T-cell (primary cell): Measurements from ENCODE around the gene ADGRD1. TPM values are rescaled to one million over a fixed set of nuclear protein-coding genes. Genes with fewer than 3 reads are reported as not detected.
A peak's percentile ranks its signal among the peaks of the same experiment; 100 is the strongest.
"Not testable (repeated sequence)": the region's sequence is repeated elsewhere in the genome, so short reads cannot be mapped to it uniquely, and the experiment has no call there.

ENCODE experiments used
- ATAC-seq, 4 experiments: fragments of 200-7000 bp in 3 of 4; fragments of 150-1000 bp in 1 of 4; cut with Tn5 transposase; replicated peaks in 1 of 4; 1 replicate in 3 of 4; 2 replicates in 1 of 4; pipeline ENCODE4 v1.10.0; 2021; ENCODE audit warnings: moderate library complexity in 3 of 4, mild to moderate bottlenecking in 2 of 4, moderate number of reproducible peaks in 1 of 4
- CTCF ChIA-PET, 2 donors: fragments of 300-600 bp; sonication (Branson Sonifier 250); formaldehyde crosslinking; loops; one replicate each; lab custom pipeline; 2022; ENCODE audit warnings: antibody characterized with exemption in 2 of 2; lab: Charles Lee
- POLR2A ChIA-PET, 2 donors: fragments of 300-600 bp; sonication (Branson Sonifier 250); formaldehyde crosslinking; loops; one replicate each; lab custom pipeline; 2022; ENCODE audit warnings: antibody characterized with exemption in 2 of 2; lab: Charles Lee
- DNase-seq, 35 experiments: peaks; one replicate each; pipeline versions ENCODE4 v3.0.0 to v3.0.0-alpha.2; 2013 to 2023
- H3K27ac ChIP-seq: one replicate; pipeline ENCODE4 v1.5.1; 2013; ENCODE audit warnings: low read length
- H3K27me3 ChIP-seq, 2 experiments: replicated peaks in 1 of 2; 1 replicate in 1 of 2; 2 replicates in 1 of 2; pipeline versions ENCODE4 v1.6.1 to v1.7.0; 2013; ENCODE audit warnings: low read length in 1 of 2, mixed read lengths in 1 of 2; ENCODE audit not compliant: control insufficient read depth in 2 of 2, insufficient read depth in 2 of 2; ENCODE audit errors: extremely low read depth in 1 of 2
- H3K36me3 ChIP-seq, 2 donors: 1 replicate in 1 of 2; 2 replicates in 1 of 2; pipeline versions ENCODE4 v1.6.1 to v1.7.0; 2013; ENCODE audit warnings: low read length in 1 of 2; ENCODE audit not compliant: control insufficient read depth in 2 of 2, insufficient read depth in 1 of 2; ENCODE audit errors: extremely low read depth in 1 of 2
- H3K4me1 ChIP-seq, 2 experiments: 1 replicate in 1 of 2; 2 replicates in 1 of 2; pipeline versions ENCODE4 v1.6.1 to v1.7.0; 2013; ENCODE audit warnings: low read length in 2 of 2, mixed read lengths in 1 of 2; ENCODE audit not compliant: insufficient read depth in 2 of 2, control insufficient read depth in 1 of 2; ENCODE audit errors: extremely low read depth in 1 of 2
- H3K4me3 ChIP-seq, 2 donors: 1 replicate in 1 of 2; 2 replicates in 1 of 2; pipeline versions ENCODE4 v1.5.1 to v1.7.0; 2013; ENCODE audit warnings: mild to moderate bottlenecking in 2 of 2, low read length in 1 of 2, moderate library complexity in 1 of 2; ENCODE audit not compliant: control insufficient read depth in 1 of 2; ENCODE audit errors: extremely low read depth in 1 of 2
- H3K9me3 ChIP-seq: 2 replicates; pipeline ENCODE4 v1.7.0; 2013
- H3K27ac Mint-ChIP-seq, 2 donors: one replicate each; pipeline ENCODE4 v1.8.0; 2020 to 2021; ENCODE audit warnings: mild to moderate bottlenecking in 2 of 2, mixed read lengths in 2 of 2
- H3K27me3 Mint-ChIP-seq, 2 donors: one replicate each; pipeline ENCODE4 v1.8.0; 2021 to 2022; ENCODE audit warnings: mixed read lengths in 2 of 2
- H3K36me3 Mint-ChIP-seq: one replicate; pipeline ENCODE4 v1.8.0; 2021; ENCODE audit warnings: mixed read lengths
- H3K4me1 Mint-ChIP-seq, 3 donors: one replicate each; pipeline ENCODE4 v1.8.0; 2020 to 2022; ENCODE audit warnings: mixed read lengths in 3 of 3, mild to moderate bottlenecking in 1 of 3
- H3K4me3 Mint-ChIP-seq, 3 donors: one replicate each; pipeline ENCODE4 v1.8.0; 2020 to 2022; ENCODE audit warnings: mild to moderate bottlenecking in 3 of 3, mixed read lengths in 3 of 3, moderate library complexity in 3 of 3
- H3K9me3 Mint-ChIP-seq, 3 donors: one replicate each; pipeline ENCODE4 v1.8.0; 2020 to 2022; ENCODE audit warnings: mixed read lengths in 3 of 3
- WGBS: methylation state at CpG from one replicate; pipeline ENCODE4 v1.1.5; 2013; ENCODE audit warnings: missing lambda C conversion rate; ENCODE audit not compliant: insufficient coverage; 5-methylcytosine and 5-hydroxymethylcytosine counted together
- total RNA-seq, 35 experiments: library from RNA in 6 of 35; stranded (reverse) in 6 of 35; fragments of 120-200 nt in 1 of 35; gene quantifications; one replicate each; pipeline versions ENCODE4 v1.2.1 to v1.2.4 and lab custom pipeline; 2013 to 2026

Gene ADGRD1
- total RNA-seq, 5 donors from 2014 or later (not counting 1 experiment from before 2014, with no cell fraction given), result 0.29 to 1.1 (median 0.43) TPM; not detected in 1

- Histone ChIP-seq H3K27me3 (peaks cover 0 to 37% of the 10 kb centered on the region in 2 experiments), H3K4me1 (no peaks in the 10 kb centered on the region), H3K27ac (no peak overlapping the region), H3K36me3 (no peaks in the 10 kb centered on the region), H3K4me3 (no peak overlapping the region), H3K9me3 (no peaks in the 10 kb centered on the region)
- POLR2A ChIA-PET, result no interaction called here
- ATAC-seq (no peak), DNase-seq (no peak)
- WGBS, result 70% methylated on average over 9 of the region's 11 CpGs
- Mint-ChIP-seq H3K9me3 (no peaks in the 10 kb centered on the region), H3K27ac (no peak overlapping the region), H3K36me3 (no peaks in the 10 kb centered on the region), H3K27me3 (peaks cover 28 to 34% of the 10 kb centered on the region in 2 donors), H3K4me3 (no peak overlapping the region), H3K4me1 (no peaks in the 10 kb centered on the region)
- CTCF ChIA-PET, result no interaction called here
Observed at GRCh38 chr12:131065279-131065678, 111.6 kb downstream of the ADGRD1 start.

DNA sequence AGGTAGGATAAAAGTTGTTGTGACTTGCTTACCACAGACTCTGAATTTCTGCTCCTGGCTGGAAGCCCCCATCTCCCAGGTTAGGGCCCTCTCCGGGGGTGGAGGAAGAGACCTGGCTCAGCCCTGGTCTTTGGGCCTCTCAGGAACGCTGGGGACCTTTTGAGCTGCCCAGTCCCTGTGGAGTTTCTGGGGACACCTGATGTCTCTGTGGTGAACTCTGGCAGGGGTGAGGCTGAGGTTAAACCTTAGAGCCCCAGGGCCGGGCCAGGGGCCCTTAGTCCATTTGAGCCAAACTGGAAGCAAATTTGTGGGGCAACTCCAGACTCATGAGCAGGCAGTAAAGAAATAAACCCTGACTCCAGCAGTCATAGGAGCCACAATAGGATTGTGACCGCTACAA is 112.1 kb downstream of the ADGRD1 start:
- Mint-ChIP-seq H3K4me3 (no peak overlapping the region), H3K9me3 (no peaks in the 10 kb centered on the region)
- H3K36me3 ChIP-seq, result no peaks in the 10 kb centered on the region

DNA sequence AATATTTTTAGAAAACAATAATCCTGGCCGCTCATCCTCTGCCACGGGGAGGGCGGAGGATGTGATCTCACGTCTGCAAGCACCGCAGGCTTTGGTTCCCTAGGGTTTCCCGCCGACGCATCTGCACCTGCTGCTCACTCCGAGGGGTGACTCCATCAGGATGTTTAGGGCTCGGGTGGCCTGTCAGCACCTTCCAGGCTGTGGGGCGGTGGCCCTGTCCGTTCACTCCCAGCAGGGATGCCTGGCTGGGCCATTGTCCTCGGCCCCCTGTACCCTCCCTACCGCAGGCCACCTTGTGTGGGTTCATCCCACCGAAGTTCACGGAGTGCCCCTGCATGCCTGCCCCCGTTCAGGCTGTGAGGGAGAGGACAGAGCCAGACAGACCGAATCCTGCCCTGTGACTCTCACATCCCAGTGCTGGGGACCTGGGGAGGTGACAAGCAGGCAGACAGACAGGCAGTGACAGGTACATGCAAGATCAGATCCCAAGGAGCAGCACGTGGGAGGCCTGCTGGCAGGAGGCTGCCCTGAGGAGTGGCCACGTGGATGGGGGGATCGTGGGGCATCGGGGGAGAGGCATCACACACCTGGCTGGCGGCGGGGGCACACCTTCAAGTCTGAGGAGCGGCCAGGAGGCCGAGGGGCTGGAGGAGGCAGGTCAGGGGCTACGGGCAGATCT is 112.6 kb downstream of the ADGRD1 start:
- no peaks in the 10 kb centered on the region for H3K4me1 ChIP-seq
- peaks cover 0 to 28% of the 10 kb centered on the region in 2 experiments for H3K27me3 ChIP-seq
- no peaks in the 10 kb centered on the region for H3K9me3 Mint-ChIP-seq
- no peak overlapping the region for H3K4me3 ChIP-seq
- POLR2A ChIA-PET, result no interaction called here
- CTCF ChIA-PET, result no interaction called here
- no peaks in the 10 kb centered on the region for H3K9me3 ChIP-seq
- 85% methylated on average over 23 of the region's 27 CpGs for WGBS
- H3K27me3 Mint-ChIP-seq, result peaks cover 21 to 27% of the 10 kb centered on the region in 2 donors
- no peaks in the 10 kb centered on the region for H3K36me3 ChIP-seq
- no peak overlapping the region for H3K4me3 Mint-ChIP-seq
- ATAC-seq, result no peak
- no peak overlapping the region for H3K27ac ChIP-seq
- peak in 1 of 35 experiments; percentile 4 for DNase-seq
- no peak overlapping the region for H3K27ac Mint-ChIP-seq
- no peaks in the 10 kb centered on the region for H3K36me3 Mint-ChIP-seq
- H3K4me1 Mint-ChIP-seq, result no peaks in the 10 kb centered on the region

More for the DNA sequence above, 112.1 kb downstream of the ADGRD1 start:
- H3K9me3 ChIP-seq, result no peaks in the 10 kb centered on the region
- Mint-ChIP-seq H3K27me3 (peaks cover 24 to 31% of the 10 kb centered on the region in 2 donors), H3K36me3 (no peaks in the 10 kb centered on the region), H3K4me1 (no peaks in the 10 kb centered on the region), H3K27ac (no peak overlapping the region)
- no peaks in the 10 kb centered on the region for H3K4me1 ChIP-seq
- no peak overlapping the region for H3K4me3 ChIP-seq
- WGBS, result 58% methylated on average over 3 of the region's 4 CpGs
- no peak overlapping the region for H3K27ac ChIP-seq
- POLR2A ChIA-PET, result no interaction called here
- CTCF ChIA-PET, result no interaction called here
- H3K27me3 ChIP-seq, result peaks cover 0 to 32% of the 10 kb centered on the region in 2 experiments
- DNase-seq, result no peak
- ATAC-seq, result no peak

DNA sequence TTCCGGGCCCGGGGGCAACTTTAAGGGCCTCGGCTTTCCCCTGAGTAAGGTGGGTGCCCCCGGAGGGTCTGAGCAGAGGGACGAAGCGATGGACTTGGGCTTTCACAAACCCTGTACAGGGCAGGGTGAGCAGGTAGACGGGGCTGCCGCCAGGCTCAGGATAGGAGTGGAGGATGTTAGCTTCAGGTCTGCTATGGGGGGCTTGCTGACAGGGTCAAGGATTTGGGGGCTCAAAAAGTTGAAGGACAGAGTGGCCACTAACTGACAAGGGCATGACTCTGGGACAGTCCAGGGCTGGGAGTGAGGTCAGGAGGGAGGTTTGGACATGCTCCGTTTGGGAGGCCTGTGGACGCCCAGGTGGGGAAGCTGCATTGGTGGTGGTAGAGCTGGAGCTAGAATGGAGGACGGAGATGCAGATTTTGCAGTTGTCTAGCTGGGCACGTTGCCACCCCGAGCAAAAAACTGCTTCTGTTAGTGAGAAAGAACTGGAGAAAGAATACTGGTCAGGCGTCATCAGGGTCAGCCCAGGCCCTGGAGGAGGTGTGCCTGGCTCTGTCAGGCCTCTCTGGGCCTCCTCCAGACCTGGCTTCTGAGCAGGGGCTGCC is 113.3 kb downstream of the ADGRD1 start:
- H3K27me3 ChIP-seq, result peaks cover 0 to 26% of the 10 kb centered on the region in 2 experiments
- DNase-seq (peak in 1 of 35 experiments; percentile 2), ATAC-seq (no peak)
- no peaks in the 10 kb centered on the region for H3K4me1 ChIP-seq
- H3K27ac ChIP-seq, result no peak overlapping the region
- POLR2A ChIA-PET, result no interaction called here
- 94% methylated on average over 13 of the region's 14 CpGs for WGBS
- no peak overlapping the region for H3K4me3 ChIP-seq
- Mint-ChIP-seq H3K9me3 (no peaks in the 10 kb centered on the region), H3K27ac (no peak overlapping the region), H3K4me1 (no peaks in the 10 kb centered on the region), H3K27me3 (peaks cover 16 to 24% of the 10 kb centered on the region in 2 donors), H3K4me3 (no peak overlapping the region), H3K36me3 (no peaks in the 10 kb centered on the region)
- CTCF ChIA-PET, result no interaction called here
- no peaks in the 10 kb centered on the region for H3K9me3 ChIP-seq
- H3K36me3 ChIP-seq, result no peaks in the 10 kb centered on the region

DNA sequence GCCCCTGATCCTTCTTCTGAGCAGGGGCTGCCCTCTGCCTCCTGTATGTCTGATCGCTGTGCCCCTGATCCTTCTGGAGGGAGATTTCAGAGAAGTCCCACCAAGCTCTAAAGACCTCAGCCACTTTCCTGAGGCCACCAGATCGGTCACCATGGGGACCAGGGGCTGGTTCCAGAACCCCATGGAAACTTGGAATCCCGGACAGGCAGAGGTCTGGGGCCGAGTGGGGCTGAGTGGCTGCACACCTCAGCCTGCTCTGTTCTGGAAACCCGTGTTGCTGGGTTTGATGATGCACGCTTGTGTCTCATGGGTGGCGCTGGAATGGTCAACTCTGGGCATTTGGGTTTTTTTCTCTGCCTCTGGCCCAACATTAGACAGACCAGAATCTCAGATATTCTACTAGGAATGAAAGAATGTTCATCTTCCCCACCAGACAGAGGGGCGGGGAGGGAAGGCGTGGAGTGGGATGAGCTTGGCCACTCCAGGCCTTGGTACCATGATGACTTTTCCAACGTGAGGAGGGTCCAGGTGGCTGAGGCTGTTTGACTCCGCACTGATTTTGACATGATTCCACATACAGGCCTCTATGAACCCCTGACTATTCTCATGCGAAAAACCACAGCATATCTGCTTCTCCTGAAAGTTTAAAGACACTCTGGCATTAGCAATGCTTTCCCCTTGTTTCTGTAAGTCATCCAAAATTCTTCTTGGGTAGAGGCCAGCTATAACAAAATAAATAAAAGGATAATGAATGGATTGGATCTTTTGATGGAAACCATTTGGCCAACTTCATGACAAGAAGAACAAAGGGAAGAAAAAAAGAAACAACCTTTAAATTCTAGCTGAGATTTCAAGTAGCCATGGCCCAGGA is 114.5 kb downstream of the ADGRD1 start:
- Mint-ChIP-seq H3K4me3 (no peak overlapping the region), H3K9me3 (no peaks in the 10 kb centered on the region), H3K36me3 (no peaks in the 10 kb centered on the region), H3K27me3 (peaks cover 12 to 22% of the 10 kb centered on the region in 2 donors), H3K4me1 (no peaks in the 10 kb centered on the region), H3K27ac (no peak overlapping the region)
- Histone ChIP-seq H3K27me3 (peaks cover 0 to 27% of the 10 kb centered on the region in 2 experiments), H3K4me3 (no peak overlapping the region), H3K4me1 (no peaks in the 10 kb centered on the region), H3K36me3 (no peaks in the 10 kb centered on the region), H3K9me3 (no peaks in the 10 kb centered on the region), H3K27ac (no peak overlapping the region)
- ATAC-seq (no peak), DNase-seq (peak in 1 of 35 experiments; percentile 0)
- ChIA-PET POLR2A (no interaction called here), CTCF (no interaction called here)
- WGBS, result 51% methylated on average over 5 of the region's 12 CpGs

DNA sequence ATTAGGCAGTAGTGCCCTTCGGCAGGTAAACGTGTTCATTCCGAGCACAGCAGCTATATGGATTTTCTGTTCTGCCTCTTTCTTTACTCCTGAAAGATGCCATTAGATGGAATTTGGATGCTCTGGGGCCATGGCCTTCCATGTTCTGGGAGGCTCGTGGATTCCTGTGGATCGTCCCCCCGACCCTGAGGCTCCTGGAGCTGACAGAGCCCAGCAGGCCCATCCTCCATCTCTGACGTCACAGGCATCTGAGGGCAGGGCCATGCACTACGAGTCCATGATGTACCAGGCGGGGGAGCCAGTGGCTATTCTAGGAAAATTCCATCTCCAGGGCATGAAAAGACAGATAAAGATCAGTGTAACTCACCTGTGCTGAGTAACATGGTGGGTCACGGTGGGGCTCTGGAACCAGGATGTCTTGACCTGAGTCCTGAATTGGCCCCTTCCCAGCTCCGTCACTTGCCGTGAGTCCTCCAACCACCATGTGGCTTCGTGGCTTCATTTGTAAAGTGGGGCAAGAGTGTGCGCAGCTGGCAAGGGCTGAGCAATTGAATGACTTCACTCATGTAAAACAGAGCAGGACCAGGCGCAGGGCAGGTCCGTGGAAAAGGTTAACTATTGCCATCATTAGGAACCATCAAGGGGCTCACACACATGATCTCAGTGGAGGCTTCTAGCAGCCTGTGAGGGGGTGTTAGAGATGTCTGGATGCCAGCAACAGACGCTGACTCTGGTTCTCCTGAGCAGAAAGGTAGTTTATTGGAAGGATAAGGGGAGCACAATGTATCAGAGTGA is 115.4 kb downstream of the ADGRD1 start:
- CTCF ChIA-PET, H3K4me3 ChIP-seq, POLR2A ChIA-PET, H3K9me3 Mint-ChIP-seq, H3K4me1 Mint-ChIP-seq, H3K36me3 Mint-ChIP-seq, H3K27ac Mint-ChIP-seq, H3K9me3 ChIP-seq, H3K4me1 ChIP-seq, H3K4me3 Mint-ChIP-seq, H3K36me3 ChIP-seq, H3K27ac ChIP-seq, ATAC-seq: not testable (repeated sequence)
- peaks cover 0 to 27% of the 10 kb centered on the region in 2 experiments for H3K27me3 ChIP-seq
- WGBS, result 66% methylated on average over 8 of the region's 17 CpGs
- peaks cover 8 to 13% of the 10 kb centered on the region in 2 donors for H3K27me3 Mint-ChIP-seq
- peak in 1 of 35 experiments; percentile 2 for DNase-seq
